ENCODE data around the gene ITGA11. TPM values are rescaled to one million over a fixed set of nuclear protein-coding genes. Genes with fewer than 3 reads are reported as not detected.

The ITGA11 gene
- total RNA-seq, 3 donors from 2014 or later, result 7.8 to 8.5 (median 7.9) TPM

- TF ChIP-seq POLR2A (IDR thresholded peaks at IDR 0.05), result no peak
- TF ChIP-seq, protein P1, sequence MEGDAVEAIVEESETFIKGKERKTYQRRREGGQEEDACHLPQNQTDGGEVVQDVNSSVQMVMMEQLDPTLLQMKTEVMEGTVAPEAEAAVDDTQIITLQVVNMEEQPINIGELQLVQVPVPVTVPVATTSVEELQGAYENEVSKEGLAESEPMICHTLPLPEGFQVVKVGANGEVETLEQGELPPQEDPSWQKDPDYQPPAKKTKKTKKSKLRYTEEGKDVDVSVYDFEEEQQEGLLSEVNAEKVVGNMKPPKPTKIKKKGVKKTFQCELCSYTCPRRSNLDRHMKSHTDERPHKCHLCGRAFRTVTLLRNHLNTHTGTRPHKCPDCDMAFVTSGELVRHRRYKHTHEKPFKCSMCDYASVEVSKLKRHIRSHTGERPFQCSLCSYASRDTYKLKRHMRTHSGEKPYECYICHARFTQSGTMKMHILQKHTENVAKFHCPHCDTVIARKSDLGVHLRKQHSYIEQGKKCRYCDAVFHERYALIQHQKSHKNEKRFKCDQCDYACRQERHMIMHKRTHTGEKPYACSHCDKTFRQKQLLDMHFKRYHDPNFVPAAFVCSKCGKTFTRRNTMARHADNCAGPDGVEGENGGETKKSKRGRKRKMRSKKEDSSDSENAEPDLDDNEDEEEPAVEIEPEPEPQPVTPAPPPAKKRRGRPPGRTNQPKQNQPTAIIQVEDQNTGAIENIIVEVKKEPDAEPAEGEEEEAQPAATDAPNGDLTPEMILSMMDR (IDR thresholded peaks at IDR 0.05), result no peak
- no peak for TF ChIP-seq POLR2AphosphoS5 (IDR thresholded peaks at IDR 0.05)
- H3K27ac ChIP-seq, result peak overlapping the region; percentile 91 to 92
- H3K4me1 ChIP-seq, result peaks cover 0 to 13% of the 10 kb centered on the region in 2 donors
- H3K4me3 ChIP-seq, result no peak overlapping the region
- DNase-seq (ENCODE audit: low spot score in 2 of 2), result no peak
- no peaks in the 10 kb centered on the region for H3K27me3 ChIP-seq
- no peaks in the 10 kb centered on the region for H3K36me3 ChIP-seq
- H3K9me3 ChIP-seq, result no peaks in the 10 kb centered on the region
- intact Hi-C loops (cut with DNase I; ENCODE audit: low total_unique reads), result no loop called here
These were observed 65.6 kb downstream of the ITGA11 start for GRCh38 chr15:68366314-68366713.

DNA sequence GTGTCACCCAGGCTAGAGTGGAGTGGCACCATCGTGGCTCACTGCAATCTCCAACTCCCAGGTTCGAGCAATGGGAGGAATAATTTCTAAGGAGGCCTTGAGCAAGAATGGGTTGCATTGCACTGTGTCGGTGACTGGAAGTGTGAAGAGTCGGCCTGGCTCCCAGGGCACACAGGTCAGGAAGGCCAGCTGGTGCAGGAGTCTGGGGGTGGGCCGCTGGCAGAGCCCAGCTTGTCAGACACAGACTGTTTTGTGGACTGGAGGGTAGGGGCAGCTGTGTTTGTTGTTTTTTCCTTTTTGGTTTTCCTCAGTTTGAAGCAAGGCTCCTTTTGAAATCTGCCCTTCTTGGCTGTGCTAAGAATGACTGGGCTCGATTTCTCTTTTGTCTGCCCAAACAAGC, 66.2 kb downstream of the ITGA11 start:
- H3K9me3 ChIP-seq, result no peaks in the 10 kb centered on the region
- H3K4me1 ChIP-seq, result peaks cover 0 to 13% of the 10 kb centered on the region in 2 donors
- H3K27ac ChIP-seq, result peak overlapping the region; percentile 91 to 92
- no peak for DNase-seq (ENCODE audit: low spot score in 2 of 2)
- H3K36me3 ChIP-seq, result no peaks in the 10 kb centered on the region
- intact Hi-C loops (cut with DNase I; ENCODE audit: low total_unique reads), result no loop called here
- H3K4me3 ChIP-seq, result no peak overlapping the region
- TF ChIP-seq, protein P1 (IDR thresholded peaks at IDR 0.05), result no peak
- TF ChIP-seq POLR2A (IDR thresholded peaks at IDR 0.05) (no peak), POLR2AphosphoS5 (IDR thresholded peaks at IDR 0.05) (no peak)
- H3K27me3 ChIP-seq, result no peaks in the 10 kb centered on the region

DNA sequence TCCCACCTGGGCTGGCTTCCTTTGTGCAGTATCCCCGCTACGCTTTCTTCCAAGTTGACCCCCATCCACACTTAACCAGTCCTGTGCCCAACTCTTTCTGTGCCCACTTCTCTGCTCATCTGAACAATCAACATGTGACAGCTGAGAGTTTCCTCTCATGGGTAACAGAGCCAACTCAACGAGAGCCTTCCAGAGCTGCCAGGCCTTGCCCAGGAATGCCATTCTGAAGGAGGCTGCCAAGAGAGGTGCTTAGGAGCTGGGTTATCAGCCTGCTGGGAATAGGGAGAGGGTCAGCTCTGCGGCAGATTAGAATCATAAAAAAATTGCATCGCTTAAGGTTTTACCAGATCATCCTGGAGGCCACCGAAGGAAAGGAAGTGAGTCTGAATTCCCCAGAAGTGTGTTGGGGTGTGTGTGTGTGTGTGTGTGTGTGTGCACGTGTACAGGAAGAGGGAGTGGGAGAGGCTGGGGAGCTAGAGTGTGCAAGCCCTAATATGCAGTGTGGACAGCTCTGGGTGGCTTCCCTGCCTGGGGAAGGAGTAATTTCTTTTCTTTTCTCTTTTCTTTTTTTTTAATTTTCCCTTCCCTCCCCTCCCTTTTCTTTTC, 66.7 kb downstream of the ITGA11 start:
- peaks cover 0 to 13% of the 10 kb centered on the region in 2 donors for H3K4me1 ChIP-seq
- intact Hi-C loops (cut with DNase I; ENCODE audit: low total_unique reads), result no loop called here
- TF ChIP-seq POLR2A (IDR thresholded peaks at IDR 0.05) (no peak), POLR2AphosphoS5 (IDR thresholded peaks at IDR 0.05) (peak in 1 of 3 donors; percentile 5)
- TF ChIP-seq, protein P1 (IDR thresholded peaks at IDR 0.05), result no peak
- H3K27ac ChIP-seq, result peak overlapping the region; percentile 91 to 92
- H3K36me3 ChIP-seq, result no peaks in the 10 kb centered on the region
- H3K9me3 ChIP-seq, result no peaks in the 10 kb centered on the region
- H3K27me3 ChIP-seq, result no peaks in the 10 kb centered on the region
- no peak overlapping the region for H3K4me3 ChIP-seq
- DNase-seq (ENCODE audit: low spot score in 2 of 2), result peak in 1 of 2 donors; percentile 72

- Histone ChIP-seq H3K27ac (peak overlapping the region; percentile 91 to 92), H3K9me3 (no peaks in the 10 kb centered on the region), H3K4me3 (peak overlapping the region in 1 of 3 donors; percentile 6), H3K36me3 (no peaks in the 10 kb centered on the region), H3K4me1 (peaks cover 0 to 13% of the 10 kb centered on the region in 2 donors), H3K27me3 (no peaks in the 10 kb centered on the region)
- intact Hi-C loops (cut with DNase I; ENCODE audit: low total_unique reads), result no loop called here
- DNase-seq (ENCODE audit: low spot score in 2 of 2), result no peak
- TF ChIP-seq POLR2AphosphoS5 (IDR thresholded peaks at IDR 0.05), result no peak
- TF ChIP-seq, protein P1 (IDR thresholded peaks at IDR 0.05), result no peak
- TF ChIP-seq POLR2A (IDR thresholded peaks at IDR 0.05), result no peak
These were observed 67.3 kb downstream of the ITGA11 start for GRCh38 chr15:68364660-68365035.

GRCh38 chr15:68364028-68364659, 67.8 kb downstream of the ITGA11 start:
- peak in 1 of 2 donors; percentile 93 for DNase-seq (ENCODE audit: low spot score in 2 of 2)
- H3K4me1 ChIP-seq, result peaks cover 0 to 13% of the 10 kb centered on the region in 2 donors
- no peaks in the 10 kb centered on the region for H3K36me3 ChIP-seq
- H3K27me3 ChIP-seq, result no peaks in the 10 kb centered on the region
- H3K4me3 ChIP-seq, result peak overlapping the region in 1 of 3 donors; percentile 6
- H3K27ac ChIP-seq, result peak overlapping the region; percentile 91 to 92
- intact Hi-C loops (cut with DNase I; ENCODE audit: low total_unique reads), result no loop called here
- H3K9me3 ChIP-seq, result no peaks in the 10 kb centered on the region
- TF ChIP-seq POLR2A (IDR thresholded peaks at IDR 0.05) (no peak), POLR2AphosphoS5 (IDR thresholded peaks at IDR 0.05) (peak; percentile 27 to 73 (median 70))

Data from breast epithelium (tissue), 4 donors.